HepG2 (cell line): ENCODE measurements around the gene PPOX. TPM values are rescaled to one million over a fixed set of nuclear protein-coding genes. Genes with fewer than 3 reads are reported as not detected.
A peak's percentile ranks its signal among the peaks of the same experiment; 100 is the strongest.

Source experiments
- ATF7-NPFF ChIP-seq: sonication (generic); formaldehyde crosslinking; IDR thresholded peaks from 2 replicates; pipeline ENCODE4 v1.8.1; 2023; ENCODE audit warnings: mild to moderate bottlenecking, low read depth, missing genetic modification reagents, moderate library complexity
- MAF1 ChIP-seq: sonication (generic); formaldehyde crosslinking; IDR thresholded peaks from 2 replicates; pipeline ENCODE4 v1.5.0; 2020; ENCODE audit warnings: missing genetic modification reagents, borderline replicate concordance
- MYPOP ChIP-seq: sonication (generic); formaldehyde crosslinking; IDR thresholded peaks from 2 replicates; pipeline ENCODE4 v1.8.1; 2023; ENCODE audit warnings: mild to moderate bottlenecking, moderate library complexity, missing genetic modification reagents
- NRL ChIP-seq: sonication (generic); formaldehyde crosslinking; IDR thresholded peaks from 2 replicates; pipeline ENCODE4 v1.5.0; 2020; ENCODE audit warnings: missing genetic modification reagents, mild to moderate bottlenecking, moderate library complexity, borderline replicate concordance
- PBX3 ChIP-seq: sonication (generic); formaldehyde crosslinking; IDR thresholded peaks from 2 replicates; pipeline ENCODE4 v1.8.1; 2023; ENCODE audit warnings: missing genetic modification reagents, inconsistent platforms, borderline replicate concordance
- REL ChIP-seq: sonication (generic); formaldehyde crosslinking; conservative IDR thresholded peaks from 2 replicates; pipeline ENCODE4 v1.8.0; 2022; ENCODE audit warnings: mild to moderate bottlenecking, missing genetic modification reagents, moderate library complexity
- TIGD3 ChIP-seq: sonication (generic); formaldehyde crosslinking; IDR thresholded peaks from 2 replicates; pipeline ENCODE4 v1.5.1; 2020; ENCODE audit warnings: mild to moderate bottlenecking, missing genetic modification reagents, borderline replicate concordance
- ZBTB21 ChIP-seq: sonication (generic); formaldehyde crosslinking; IDR thresholded peaks from 2 replicates; pipeline ENCODE4 v1.4.0; 2020; ENCODE audit warnings: missing genetic modification reagents
- ZBTB7A ChIP-seq: sonication (generic); formaldehyde crosslinking; IDR thresholded peaks from 2 replicates; pipeline ENCODE4 v1.8.0; 2022; ENCODE audit warnings: mild to moderate bottlenecking, missing genetic modification reagents
- ZNF326 ChIP-seq: sonication (generic); formaldehyde crosslinking; IDR thresholded peaks from 2 replicates; pipeline ENCODE4 v1.4.0; 2020; ENCODE audit warnings: missing genetic modification reagents, borderline replicate concordance
- ZNF543 ChIP-seq: sonication (generic); formaldehyde crosslinking; IDR thresholded peaks from 2 replicates; pipeline ENCODE4 v1.4.0; 2020; ENCODE audit warnings: mild to moderate bottlenecking, missing genetic modification reagents
- ZNF558 ChIP-seq: sonication (generic); formaldehyde crosslinking; IDR thresholded peaks from 2 replicates; pipeline ENCODE4 v1.9.0; 2022; ENCODE audit warnings: mild to moderate bottlenecking, missing genetic modification reagents, borderline replicate concordance
- ZNF615 ChIP-seq: sonication (generic); formaldehyde crosslinking; IDR thresholded peaks from 2 replicates; pipeline ENCODE4 v1.5.0; 2020; ENCODE audit warnings: mild to moderate bottlenecking, missing genetic modification reagents, borderline replicate concordance
- ZNF710 ChIP-seq: sonication (generic); formaldehyde crosslinking; IDR thresholded peaks from 2 replicates; pipeline ENCODE4 v1.5.0; 2020; ENCODE audit warnings: mild to moderate bottlenecking, missing genetic modification reagents, borderline replicate concordance
- ZNF740 ChIP-seq: sonication (generic); formaldehyde crosslinking; IDR thresholded peaks from 2 replicates; pipeline ENCODE4 v1.4.0; 2020; ENCODE audit warnings: missing genetic modification reagents
- ZNF747 ChIP-seq: sonication (generic); formaldehyde crosslinking; IDR thresholded peaks from 2 replicates; pipeline ENCODE4 v1.8.1; 2023; ENCODE audit warnings: missing genetic modification reagents, mild to moderate bottlenecking, borderline replicate concordance
- ZNF784 ChIP-seq: sonication (generic); formaldehyde crosslinking; IDR thresholded peaks from 2 replicates; pipeline ENCODE4 v1.5.1; 2020; ENCODE audit warnings: missing genetic modification reagents, mild to moderate bottlenecking, borderline replicate concordance
- polyA plus RNA-seq, 8 experiments: library from polyadenylated mRNA; depleted of rRNA in 3 of 8; stranded (reverse) in 7 of 8; unstranded in 1 of 8; fragments of >200 nt; fragmentation: Illumina TruSeq in 4 of 8; extraction: Trizol in 4 of 8; gene quantifications; 2 replicates each; pipeline versions ENCODE4 v1.2.1 to v1.2.3, GENCODE V29; 2011 to 2016; ENCODE audit warnings: low read depth in 4 of 8, missing spikeins in 1 of 8, mixed read lengths in 1 of 8; ENCODE audit not compliant: insufficient read depth in 1 of 8
- total RNA-seq, 5 experiments: library from RNA; depleted of rRNA; stranded (reverse); fragments of >200 nt; fragmentation: Illumina TruSeq; extraction: Trizol; gene quantifications; 2 replicates each; pipeline ENCODE4 v1.2.3, GENCODE V29; 2016; ENCODE audit warnings: low read depth in 1 of 5

The PPOX gene
- total and polyA plus RNA-seq, 2 of the 13 experiments (the other 11 are each of a cell fraction or from before 2014, with no cell fraction given), result 15.5 to 27.7 TPM

- TF ChIP-seq MAF1 (CRISPR knock-in tag) (no peak), ZNF558 (CRISPR knock-in tag) (no peak), ZNF710 (no peak), ATF7-NPFF (CRISPR knock-in tag) (0 out of 2 replicates have a peak, but pooled peaks have one; percentile 40), ZNF747 (CRISPR knock-in tag) (no peak), ZNF326 (CRISPR knock-in tag) (peak; percentile 79; the same call in 1 of the 2 replicates), ZNF543 (no peak), ZBTB21 (CRISPR knock-in tag) (no peak), ZNF784 (CRISPR knock-in tag) (no peak), PBX3 (CRISPR knock-in tag) (no peak), TIGD3 (no peak), MYPOP (CRISPR knock-in tag) (no peak), NRL (CRISPR knock-in tag) (no peak), ZNF615 (no peak), REL (CRISPR knock-in tag) (peak; percentile 68; the same call in 1 of the 2 replicates), ZNF740 (no peak; the same call in 1 of the 2 replicates), ZBTB7A (CRISPR knock-in tag) (no peak)
Measured at GRCh38 chr1:161219078-161219892, 53.1 kb downstream of the PPOX start (continued).
